Mesenchymal stem cell (in vitro differentiated cells and primary cell): ENCODE data around the gene CTBS.

Experiments
- DNase-seq: peaks from one replicate; pipeline ENCODE4 v3.0.0-alpha.2; 2013
- H2AFZ ChIP-seq: one replicate; pipeline ENCODE4 v1.6.1; 2013; ENCODE audit warnings: low read depth, mild to moderate bottlenecking, control low read depth, inconsistent platforms, low read length, moderate library complexity
- H2AK5ac ChIP-seq: 2 replicates; pipeline ENCODE4 v1.6.1; 2013; ENCODE audit warnings: low read length, moderate library complexity, mild to moderate bottlenecking, inconsistent platforms; ENCODE audit not compliant: severe bottlenecking
- H2BK120ac ChIP-seq: one replicate; pipeline ENCODE4 v1.6.1; 2013; ENCODE audit warnings: low read depth, mild to moderate bottlenecking, inconsistent platforms, low read length, moderate library complexity
- H2BK12ac ChIP-seq, 2 experiments: one replicate each; pipeline ENCODE4 v1.6.1; 2013; ENCODE audit warnings: inconsistent platforms in 2 of 2, low read length in 2 of 2, mild to moderate bottlenecking in 2 of 2, moderate library complexity in 2 of 2, control low read depth in 1 of 2
- H2BK15ac ChIP-seq: one replicate; pipeline ENCODE4 v1.6.1; 2013; ENCODE audit warnings: mild to moderate bottlenecking, low read depth, inconsistent platforms; ENCODE audit not compliant: poor library complexity, severe bottlenecking
- H2BK5ac ChIP-seq: 2 replicates; pipeline ENCODE4 v1.6.1; 2013; ENCODE audit warnings: low read depth, mild to moderate bottlenecking, low read length, control low read depth, inconsistent platforms; ENCODE audit not compliant: poor library complexity, severe bottlenecking
- H3K14ac ChIP-seq, 2 experiments: one replicate each; pipeline ENCODE4 v1.6.1; 2013; ENCODE audit warnings: inconsistent platforms in 2 of 2, low read length in 2 of 2, control low read depth in 1 of 2, mild to moderate bottlenecking in 1 of 2, moderate library complexity in 1 of 2
- H3K18ac ChIP-seq, 2 experiments: one replicate each; pipeline ENCODE4 v1.6.1; 2013; ENCODE audit warnings: inconsistent platforms in 2 of 2, low read length in 2 of 2, control low read depth in 1 of 2, low read depth in 1 of 2, mild to moderate bottlenecking in 1 of 2
- H3K23ac ChIP-seq, 2 experiments: one replicate each; pipeline ENCODE4 v1.6.1; 2013; ENCODE audit warnings: inconsistent platforms in 2 of 2, low read length in 2 of 2, mild to moderate bottlenecking in 2 of 2, moderate library complexity in 2 of 2, control low read depth in 1 of 2
- H3K27ac ChIP-seq: 2 replicates; pipeline ENCODE4 v1.5.1; 2013; ENCODE audit warnings: mild to moderate bottlenecking, moderate library complexity, low read length, control low read depth, inconsistent platforms; ENCODE audit not compliant: poor library complexity, severe bottlenecking
- H3K27me3 ChIP-seq, 2 experiments: 2 replicates each; pipeline versions ENCODE4 v1.6.1 to v1.7.0; 2013; ENCODE audit warnings: low read length in 2 of 2, mild to moderate bottlenecking in 2 of 2, moderate library complexity in 2 of 2, control low read depth in 1 of 2, inconsistent platforms in 1 of 2; ENCODE audit not compliant: control insufficient read depth in 1 of 2, insufficient read depth in 1 of 2
- H3K36me3 ChIP-seq, 2 experiments: 2 replicates each; pipeline versions ENCODE4 v1.6.1 to v1.7.0; 2013; ENCODE audit warnings: low read length in 2 of 2, control low read depth in 1 of 2, inconsistent platforms in 1 of 2, low read depth in 1 of 2, mild to moderate bottlenecking in 1 of 2; ENCODE audit not compliant: insufficient read depth in 2 of 2, control insufficient read depth in 1 of 2
- H3K4ac ChIP-seq, 2 experiments: one replicate each; pipeline ENCODE4 v1.6.1; 2013; ENCODE audit warnings: inconsistent platforms in 2 of 2, low read length in 2 of 2, mild to moderate bottlenecking in 2 of 2, moderate library complexity in 2 of 2, control low read depth in 1 of 2, low read depth in 1 of 2
- H3K4me1 ChIP-seq: 2 replicates; pipeline ENCODE4 v1.6.1; 2013; ENCODE audit warnings: low read depth, low read length, control low read depth; ENCODE audit not compliant: control insufficient read depth, insufficient read depth
- H3K4me2 ChIP-seq: 2 replicates; pipeline ENCODE4 v1.6.1; 2013; ENCODE audit warnings: low read length, mild to moderate bottlenecking, inconsistent platforms; ENCODE audit not compliant: poor library complexity, severe bottlenecking
- H3K4me3 ChIP-seq, 2 experiments: 2 replicates each; pipeline versions ENCODE4 v1.5.1 to v1.7.0; 2013; ENCODE audit warnings: low read length in 2 of 2, mild to moderate bottlenecking in 2 of 2, control low read depth in 1 of 2, low read depth in 1 of 2; ENCODE audit not compliant: insufficient read depth in 1 of 2
- H3K79me1 ChIP-seq: replicated peaks from 2 replicates; pipeline ENCODE4 v1.6.1; 2013; ENCODE audit warnings: mild to moderate bottlenecking, control low read depth, low read length, inconsistent platforms; ENCODE audit not compliant: poor library complexity, severe bottlenecking
- H3K9ac ChIP-seq: 2 replicates; pipeline ENCODE4 v1.7.0; 2013; ENCODE audit warnings: mild to moderate bottlenecking, low read length, moderate library complexity
- H3K9me3 ChIP-seq: 2 replicates; pipeline ENCODE4 v1.7.0; 2013; ENCODE audit warnings: mild to moderate bottlenecking, low read length; ENCODE audit not compliant: control insufficient read depth
- H4K8ac ChIP-seq: one replicate; pipeline ENCODE4 v1.6.1; 2013; ENCODE audit warnings: inconsistent platforms, mild to moderate bottlenecking, low read length, moderate library complexity
- H4K91ac ChIP-seq: one replicate; pipeline ENCODE4 v1.6.1; 2013; ENCODE audit warnings: mild to moderate bottlenecking, low read length, inconsistent platforms
- WGBS: methylation state at CpG from one replicate; pipeline ENCODE4 v1.1.7; 2013; ENCODE audit warnings: mixed read lengths; 5-methylcytosine and 5-hydroxymethylcytosine counted together

Gene CTBS

GRCh38 chr1:84613026-84613425 lies 38.8 kb upstream of the CTBS start:
- H2BK120ac ChIP-seq, result no peak overlapping the region
- H3K9ac ChIP-seq, result no peak overlapping the region
- H3K27me3 ChIP-seq, result no peaks in the 10 kb centered on the region
- no peak overlapping the region for H3K4ac ChIP-seq
- no peak overlapping the region for H3K14ac ChIP-seq
- H2BK15ac ChIP-seq, result no peak overlapping the region
- no peaks in the 10 kb centered on the region for H3K79me1 ChIP-seq
- no peak overlapping the region for H4K8ac ChIP-seq
- no peak overlapping the region for H2AK5ac ChIP-seq
- H2BK12ac ChIP-seq, result no peak overlapping the region
- H3K4me2 ChIP-seq, result no peak overlapping the region
- H3K23ac ChIP-seq, result no peak overlapping the region
- no peaks in the 10 kb centered on the region for H3K4me1 ChIP-seq
- no peaks in the 10 kb centered on the region for H3K36me3 ChIP-seq
- 90% methylated on average over 2 of the region's 2 CpGs for WGBS
- no peak overlapping the region for H3K4me3 ChIP-seq
- no peak overlapping the region for H4K91ac ChIP-seq
- H3K27ac ChIP-seq, result no peak overlapping the region
- H2BK5ac ChIP-seq, result no peak overlapping the region
- no peak for DNase-seq
- H3K9me3 ChIP-seq, result peaks cover 12% of the 10 kb centered on the region
- H3K18ac ChIP-seq, result no peak overlapping the region
- no peak overlapping the region for H2AFZ ChIP-seq

- Histone ChIP-seq H3K18ac (peak overlapping the region in 1 of 2 experiments; percentile 28), H3K4me3 (peak overlapping the region in 1 of 2 experiments; percentile 40), H3K79me1 (no peaks in the 10 kb centered on the region), H3K4me1 (no peaks in the 10 kb centered on the region), H2AFZ (no peak overlapping the region), H2AK5ac (no peak overlapping the region), H3K4me2 (no peak overlapping the region), H3K4ac (no peak overlapping the region), H3K9me3 (peaks cover 12% of the 10 kb centered on the region), H3K14ac (no peak overlapping the region), H2BK5ac (no peak overlapping the region), H2BK15ac (no peak overlapping the region), H2BK120ac (no peak overlapping the region), H2BK12ac (no peak overlapping the region), H3K36me3 (no peaks in the 10 kb centered on the region), H3K27me3 (no peaks in the 10 kb centered on the region), H4K91ac (no peak overlapping the region), H3K27ac (no peak overlapping the region), H4K8ac (no peak overlapping the region), H3K23ac (no peak overlapping the region), H3K9ac (peak overlapping the region; percentile 52)
- peak; percentile 61 for DNase-seq
- 27% methylated on average over 3 of the region's 3 CpGs for WGBS
These were observed 37.6 kb upstream of the CTBS start for GRCh38 chr1:84611796-84612195.

GRCh38 chr1:84611091-84611490 lies 36.9 kb upstream of the CTBS start:
- WGBS, result 62% methylated on average over 1 of the region's 1 CpG

GRCh38 chr1:84606977-84607376 lies 32.7 kb upstream of the CTBS start:
- no peaks in the 10 kb centered on the region for H3K4me1 ChIP-seq
- no peak overlapping the region for H4K91ac ChIP-seq
- no peak overlapping the region for H3K4ac ChIP-seq
- no peak overlapping the region for H2BK15ac ChIP-seq
- H3K4me2 ChIP-seq, result no peak overlapping the region
- no peak overlapping the region for H4K8ac ChIP-seq
- DNase-seq, result no peak
- no peak overlapping the region for H2AK5ac ChIP-seq
- H2BK120ac ChIP-seq, result no peak overlapping the region
- H3K4me3 ChIP-seq, result no peak overlapping the region
- H2AFZ ChIP-seq, result no peak overlapping the region
- H2BK12ac ChIP-seq, result no peak overlapping the region
- H3K36me3 ChIP-seq, result no peaks in the 10 kb centered on the region
- no peak overlapping the region for H3K18ac ChIP-seq
- WGBS, result 77% methylated on average over 5 of the region's 5 CpGs
- H3K27ac ChIP-seq, result no peak overlapping the region
- H3K9me3 ChIP-seq, result no peaks in the 10 kb centered on the region
- no peak overlapping the region for H3K14ac ChIP-seq
- H3K9ac ChIP-seq, result no peak overlapping the region
- no peak overlapping the region for H3K23ac ChIP-seq
- H2BK5ac ChIP-seq, result no peak overlapping the region
- no peaks in the 10 kb centered on the region for H3K27me3 ChIP-seq
- no peaks in the 10 kb centered on the region for H3K79me1 ChIP-seq

More at GRCh38 chr1:84611091-84611490, 36.9 kb upstream of the CTBS start:
- H2BK12ac ChIP-seq, result peak overlapping the region in 1 of 2 experiments; percentile 42
- no peak for DNase-seq
- H3K4me1 ChIP-seq, result no peaks in the 10 kb centered on the region
- H3K4me3 ChIP-seq, result no peak overlapping the region
- no peak overlapping the region for H3K14ac ChIP-seq
- H3K79me1 ChIP-seq, result no peaks in the 10 kb centered on the region
- H2AFZ ChIP-seq, result no peak overlapping the region
- H3K18ac ChIP-seq, result no peak overlapping the region
- no peak overlapping the region for H4K91ac ChIP-seq
- no peak overlapping the region for H3K23ac ChIP-seq
- no peaks in the 10 kb centered on the region for H3K27me3 ChIP-seq
- no peak overlapping the region for H3K4me2 ChIP-seq
- H4K8ac ChIP-seq, result no peak overlapping the region
- no peak overlapping the region for H2BK120ac ChIP-seq
- no peaks in the 10 kb centered on the region for H3K36me3 ChIP-seq
- no peak overlapping the region for H2BK5ac ChIP-seq
- no peak overlapping the region for H2AK5ac ChIP-seq
- no peak overlapping the region for H3K4ac ChIP-seq
- H3K9ac ChIP-seq, result no peak overlapping the region
- H3K27ac ChIP-seq, result no peak overlapping the region
- no peak overlapping the region for H2BK15ac ChIP-seq
- H3K9me3 ChIP-seq, result peaks cover 12% of the 10 kb centered on the region
